HepG2 (cell line): ENCODE data around the gene ZDHHC8. TPM values are rescaled to one million over a fixed set of nuclear protein-coding genes. Genes with fewer than 3 reads are reported as not detected.

Experiments used
- ATAC-seq: fragments of 200-7000 bp; cut with Tn5 transposase; 3 replicates; pipeline ENCODE4 v1.9.1; 2020; ENCODE audit warnings: mild to moderate bottlenecking, moderate library complexity
- BruUV-seq: library from RNA; stranded (reverse); fragments of 400-500 nt; replicated peaks from 2 replicates; lab custom pipeline; 2021; lab: Mats Ljungman, UMichigan
- CTCF ChIA-PET: fragments of 300-600 bp; formaldehyde crosslinking; extraction: SDS; loops from one replicate; lab custom pipeline; 2021; ENCODE audit warnings: low total read pairs, inconsistent platforms, low intra/inter-chr PET ratio; lab: Yijun Ruan, JAX
- POLR2A ChIA-PET: fragments of 350-600 bp; sonication (Branson Sonifier 250); formaldehyde crosslinking; loops from one replicate; lab custom pipeline; 2020; ENCODE audit warnings: antibody characterized with exemption, inconsistent platforms; lab: Yijun Ruan, JAX
- DNase-seq: peaks from one replicate; pipeline ENCODE4 v3.0.0-alpha.2; 2015; ENCODE audit warnings: low spot score
- FAIRE-seq: peaks from 3 replicates; lab custom pipeline; 2011; peaks lifted over from hg19 to GRCh38; lab: Jason Lieb, UNC
- H2AFZ ChIP-seq: one replicate; pipeline ENCODE4 v1.6.1; 2011; ENCODE audit warnings: low read length, inconsistent platforms
- H3K27ac ChIP-seq: fragments of 300-600 bp; 3 replicates; pipeline ENCODE4 v1.8.0; 2011; ENCODE audit warnings: mixed run types, mild to moderate bottlenecking, mixed read lengths, low read length, inconsistent platforms; ENCODE audit not compliant: insufficient read depth; ENCODE audit errors: extremely low read length
- H3K27me3 ChIP-seq, 2 experiments: fragments of 200-600 bp in 1 of 2; 2 replicates in 1 of 2; 3 replicates in 1 of 2; pipeline versions ENCODE4 v1.6.0 to v1.8.0; 2011; ENCODE audit warnings: low read length in 2 of 2, mild to moderate bottlenecking in 2 of 2, moderate library complexity in 2 of 2, inconsistent platforms in 1 of 2; ENCODE audit not compliant: insufficient read depth in 2 of 2, control insufficient read depth in 1 of 2
- H3K36me3 ChIP-seq, 2 experiments: fragments of 200-600 bp in 1 of 2; replicated peaks in 1 of 2; 2 replicates in 1 of 2; 3 replicates in 1 of 2; pipeline versions ENCODE4 v1.5.1 to v1.8.0; 2011; ENCODE audit warnings: low read length in 2 of 2, inconsistent platforms in 1 of 2; ENCODE audit not compliant: insufficient read depth in 2 of 2, control insufficient read depth in 1 of 2
- H3K4me1 ChIP-seq: 2 replicates; pipeline ENCODE4 v1.5.1; 2012; ENCODE audit warnings: low read length, inconsistent platforms; ENCODE audit not compliant: insufficient read depth
- H3K4me2 ChIP-seq: 2 replicates; pipeline ENCODE4 v1.6.0; 2011; ENCODE audit warnings: low read depth, low read length, inconsistent platforms
- H3K4me3 ChIP-seq, 3 experiments: fragments of 200-600 bp in 1 of 3; sonication (generic), shearing (Covaris generic) in 1 of 3; replicated peaks in 1 of 3; 2 replicates each; pipeline ENCODE4 v1.5.1; 2011 to 2016; ENCODE audit warnings: low read length in 3 of 3, inconsistent platforms in 2 of 3, low read depth in 2 of 3, mild to moderate bottlenecking in 2 of 3, control low read depth in 1 of 3, mixed read lengths in 1 of 3; ENCODE audit not compliant: insufficient read depth in 1 of 3
- H3K79me2 ChIP-seq: one replicate; pipeline ENCODE4 v1.6.1; 2011; ENCODE audit warnings: low read length, inconsistent platforms; ENCODE audit not compliant: insufficient read depth
- H3K9ac ChIP-seq: 2 replicates; pipeline ENCODE4 v1.6.0; 2011; ENCODE audit warnings: mild to moderate bottlenecking, low read depth, low read length, inconsistent platforms; ENCODE audit not compliant: insufficient read depth
- H3K9me3 ChIP-seq: 2 replicates; pipeline ENCODE4 v1.5.1; 2012; ENCODE audit warnings: mild to moderate bottlenecking, low read length
- H4K20me1 ChIP-seq: 2 replicates; pipeline ENCODE4 v1.6.0; 2011; ENCODE audit warnings: inconsistent platforms, mild to moderate bottlenecking, low read length, moderate library complexity; ENCODE audit not compliant: insufficient read depth
- AHDC1 ChIP-seq: sonication (generic); formaldehyde crosslinking; IDR thresholded peaks from 2 replicates; pipeline ENCODE4 v1.5.1; 2020; ENCODE audit warnings: mild to moderate bottlenecking, missing genetic modification reagents, borderline replicate concordance
- BCL6 ChIP-seq: IDR thresholded peaks from 2 replicates; pipeline ENCODE4 v1.6.1; 2016; ENCODE audit warnings: missing genetic modification reagents, missing compliant biosample characterization
- KAT7 ChIP-seq: IDR thresholded peaks from 2 replicates; pipeline ENCODE4 v1.6.1; 2018; ENCODE audit warnings: borderline replicate concordance, missing compliant biosample characterization
- MTA1 ChIP-seq: sonication (generic); formaldehyde crosslinking; IDR thresholded peaks from 2 replicates; pipeline ENCODE4 v1.4.0; 2020; ENCODE audit warnings: missing genetic modification reagents, mild to moderate bottlenecking, borderline replicate concordance
- PTBP1 ChIP-seq: fragments of 200-400 bp; formaldehyde crosslinking; IDR thresholded peaks from 2 replicates; pipeline ENCODE4 v1.6.1; 2018; ENCODE audit warnings: low read length, low read depth; ENCODE audit not compliant: poor library complexity, severe bottlenecking
- SIN3A ChIP-seq: IDR thresholded peaks from 2 replicates; pipeline ENCODE4 v1.6.1; 2011; ENCODE audit warnings: low read depth, mild to moderate bottlenecking, control low read depth, low read length, borderline replicate concordance
- SOX5 ChIP-seq: IDR thresholded peaks from 2 replicates; pipeline ENCODE4 v1.6.1; 2016; ENCODE audit warnings: borderline replicate concordance
- SOX6 ChIP-seq, 2 experiments: fragments of 450-650 bp in 1 of 2; sonication (generic) in 1 of 2; formaldehyde crosslinking in 1 of 2; IDR thresholded peaks; 2 replicates each; pipeline versions ENCODE4 v1.4.0 to v1.6.1; 2017 to 2020; ENCODE audit warnings: antibody characterized with exemption in 1 of 2, mild to moderate bottlenecking in 1 of 2, missing genetic modification reagents in 1 of 2
- TP53 ChIP-seq: sonication (generic); formaldehyde crosslinking; conservative IDR thresholded peaks from 2 replicates; pipeline ENCODE4 v1.4.0; 2020; ENCODE audit warnings: missing genetic modification reagents
- TSC22D2 ChIP-seq: sonication (generic); formaldehyde crosslinking; IDR thresholded peaks from 2 replicates; pipeline ENCODE4 v1.5.1; 2020; ENCODE audit warnings: missing genetic modification reagents, mild to moderate bottlenecking, borderline replicate concordance
- ZBTB7A ChIP-seq: sonication (generic); formaldehyde crosslinking; IDR thresholded peaks from 2 replicates; pipeline ENCODE4 v1.8.0; 2022; ENCODE audit warnings: mild to moderate bottlenecking, missing genetic modification reagents
- ZNF263 ChIP-seq: sonication (generic); formaldehyde crosslinking; IDR thresholded peaks from 2 replicates; pipeline ENCODE4 v1.4.0; 2020; ENCODE audit warnings: missing genetic modification reagents
- ZNF891 ChIP-seq: sonication (generic); formaldehyde crosslinking; IDR thresholded peaks from 2 replicates; pipeline ENCODE4 v1.5.0; 2020; ENCODE audit warnings: mild to moderate bottlenecking, missing genetic modification reagents
- WGBS: methylation state at CpG from one replicate; pipeline ENCODE4 v1.1.6; 2017; ENCODE audit warnings: low lambda C conversion rate; 5-methylcytosine and 5-hydroxymethylcytosine counted together
- in situ Hi-C: cut with HindIII; loops from 2 replicates; pipeline ENCODE4 v1.10.0; 2017; ENCODE audit warnings: low pct_unique_long_range_greater_than_20kb; ENCODE audit not compliant: extremely low pct_ligation_motif_present
- intact Hi-C: fragments of 100-400 bp; cut with micrococcal nuclease; formaldehyde crosslinking; loops from one replicate; pipeline ENCODE4 v1.10.0; 2022; ENCODE audit not compliant: unreplicated experiment
- polyA plus RNA-seq, 8 experiments: library from polyadenylated mRNA; depleted of rRNA in 3 of 8; stranded (reverse) in 7 of 8; unstranded in 1 of 8; fragments of >200 nt; fragmentation: Illumina TruSeq in 4 of 8; extraction: Trizol in 4 of 8; gene quantifications; 2 replicates each; pipeline versions ENCODE4 v1.2.1 to v1.2.3, GENCODE V29; 2011 to 2016; ENCODE audit warnings: low read depth in 4 of 8, missing spikeins in 1 of 8, mixed read lengths in 1 of 8; ENCODE audit not compliant: insufficient read depth in 1 of 8
- total RNA-seq, 5 experiments: library from RNA; depleted of rRNA; stranded (reverse); fragments of >200 nt; fragmentation: Illumina TruSeq; extraction: Trizol; gene quantifications; 2 replicates each; pipeline ENCODE4 v1.2.3, GENCODE V29; 2016; ENCODE audit warnings: low read depth in 1 of 5

The ZDHHC8 gene
- total and polyA plus RNA-seq, 2 of the 13 experiments (the other 11 are each of a cell fraction or from before 2014, with no cell fraction given): 7.5 to 21.3 TPM

GRCh38 chr22:20152464-20152890 is 20.9 kb downstream of the ZDHHC8 start:
- no peak overlapping the region for H3K27ac ChIP-seq
- no peaks in the 10 kb centered on the region for H3K79me2 ChIP-seq
- no peak for TF ChIP-seq ZNF891 (CRISPR knock-in tag)
- no peak for TF ChIP-seq SOX6 (IDR thresholded peaks at IDR 0.05)
- TF ChIP-seq SOX6 (CRISPR knock-in tag; IDR thresholded peaks at IDR 0.05): no peak
- TF ChIP-seq TP53 (CRISPR knock-in tag): no peak
- TF ChIP-seq PTBP1: no peak
- TF ChIP-seq MTA1 (CRISPR knock-in tag): no peak
- TF ChIP-seq KAT7 (CRISPR knock-in tag): no peak
- TF ChIP-seq TSC22D2 (CRISPR knock-in tag): no peak
- no peak for TF ChIP-seq AHDC1
- no peak for TF ChIP-seq ZBTB7A (CRISPR knock-in tag)
- no peak for TF ChIP-seq ZNF263 (CRISPR knock-in tag)
- TF ChIP-seq SIN3A: no peak
- TF ChIP-seq SOX5 (CRISPR knock-in tag): no peak
- no peak for TF ChIP-seq BCL6 (CRISPR knock-in tag)
- H3K4me3 ChIP-seq: no peak overlapping the region
- intact Hi-C loops (no loop called here), in situ Hi-C loops (loop anchor here (10.0 to 25.0 kb wide), 2 partner anchors 82 to 1190 kb away; no protein-coding TSS in a partner anchor)
- H3K9ac ChIP-seq: no peak overlapping the region
- H3K9me3 ChIP-seq: no peaks in the 10 kb centered on the region
- POLR2A ChIA-PET: no interaction called here
- no TSS peak for BruUV-seq
- no peaks in the 10 kb centered on the region for H4K20me1 ChIP-seq
- ATAC-seq (no peak), FAIRE-seq (no peak), DNase-seq (no peak)
- H3K4me1 ChIP-seq: 0 out of 2 replicates have a peak, but pooled peaks cover 4% of the 10 kb centered on the region
- peaks cover 10 to 32% of the 10 kb centered on the region in 2 experiments for H3K27me3 ChIP-seq
- WGBS: no CpG with 5 or more reads among the region's 14 CpGs
- CTCF ChIA-PET: no interaction called here
- no peaks in the 10 kb centered on the region for H3K36me3 ChIP-seq
- no peak overlapping the region for H3K4me2 ChIP-seq
- H2AFZ ChIP-seq: no peak overlapping the region
